ENCODE data around the gene ZNF785.
A peak's percentile ranks its signal among the peaks of the same experiment; 100 is the strongest.

GRCh38 chr16:30571445-30572322, 13.8 kb downstream of the ZNF785 start, which contains the start of gene ZNF688:
- TF ChIP-seq, protein P1, sequence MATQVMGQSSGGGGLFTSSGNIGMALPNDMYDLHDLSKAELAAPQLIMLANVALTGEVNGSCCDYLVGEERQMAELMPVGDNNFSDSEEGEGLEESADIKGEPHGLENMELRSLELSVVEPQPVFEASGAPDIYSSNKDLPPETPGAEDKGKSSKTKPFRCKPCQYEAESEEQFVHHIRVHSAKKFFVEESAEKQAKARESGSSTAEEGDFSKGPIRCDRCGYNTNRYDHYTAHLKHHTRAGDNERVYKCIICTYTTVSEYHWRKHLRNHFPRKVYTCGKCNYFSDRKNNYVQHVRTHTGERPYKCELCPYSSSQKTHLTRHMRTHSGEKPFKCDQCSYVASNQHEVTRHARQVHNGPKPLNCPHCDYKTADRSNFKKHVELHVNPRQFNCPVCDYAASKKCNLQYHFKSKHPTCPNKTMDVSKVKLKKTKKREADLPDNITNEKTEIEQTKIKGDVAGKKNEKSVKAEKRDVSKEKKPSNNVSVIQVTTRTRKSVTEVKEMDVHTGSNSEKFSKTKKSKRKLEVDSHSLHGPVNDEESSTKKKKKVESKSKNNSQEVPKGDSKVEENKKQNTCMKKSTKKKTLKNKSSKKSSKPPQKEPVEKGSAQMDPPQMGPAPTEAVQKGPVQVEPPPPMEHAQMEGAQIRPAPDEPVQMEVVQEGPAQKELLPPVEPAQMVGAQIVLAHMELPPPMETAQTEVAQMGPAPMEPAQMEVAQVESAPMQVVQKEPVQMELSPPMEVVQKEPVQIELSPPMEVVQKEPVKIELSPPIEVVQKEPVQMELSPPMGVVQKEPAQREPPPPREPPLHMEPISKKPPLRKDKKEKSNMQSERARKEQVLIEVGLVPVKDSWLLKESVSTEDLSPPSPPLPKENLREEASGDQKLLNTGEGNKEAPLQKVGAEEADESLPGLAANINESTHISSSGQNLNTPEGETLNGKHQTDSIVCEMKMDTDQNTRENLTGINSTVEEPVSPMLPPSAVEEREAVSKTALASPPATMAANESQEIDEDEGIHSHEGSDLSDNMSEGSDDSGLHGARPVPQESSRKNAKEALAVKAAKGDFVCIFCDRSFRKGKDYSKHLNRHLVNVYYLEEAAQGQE (IDR thresholded peaks at IDR 0.05; ENCODE audit: insufficient read depth in 1 of 2, low read depth in 2 of 2, low read length in 2 of 2), result peak in 1 of 2 experiments; percentile 35; a peak in 1 of 4 replicates
- TF ChIP-seq POLR2AphosphoS5 (IDR thresholded peaks at IDR 0.05; ENCODE audit: low read depth, low read length), result peak; percentile 16

All from PFSK-1 (cell line).